SK-N-SH treated with all-trans-retinoic acid at 6 μM for 48 hours (cell line): ENCODE data around the gene IYD.

Experiments
- ATAC-seq: fragments of 200-7000 bp; cut with Tn5 transposase; 3 replicates; pipeline ENCODE4 v1.9.1; 2020; ENCODE audit warnings: mild to moderate bottlenecking, moderate library complexity
- ARNTL ChIP-seq: fragments of 450-650 bp; formaldehyde crosslinking; IDR thresholded peaks from 2 replicates; pipeline ENCODE4 v1.5.0; 2020; ENCODE audit warnings: low read depth, mild to moderate bottlenecking, moderate library complexity, borderline replicate concordance
- BACH2 ChIP-seq: fragments of 250-450 bp; sonication (Bioruptor Pico); IDR thresholded peaks from 2 replicates; pipeline ENCODE4 v1.9.0; 2021; ENCODE audit warnings: mild to moderate bottlenecking, borderline replicate concordance
- CREB5 ChIP-seq: fragments of 250-450 bp; sonication (Bioruptor Pico); IDR thresholded peaks from 2 replicates; pipeline ENCODE4 v1.5.1; 2020; ENCODE audit warnings: low read depth, mild to moderate bottlenecking, moderate library complexity
- CSDC2 ChIP-seq: fragments of 250-450 bp; sonication (Bioruptor Pico); IDR thresholded peaks from 2 replicates; pipeline ENCODE4 v1.5.0; 2020; ENCODE audit warnings: mild to moderate bottlenecking, moderate library complexity
- CSRNP3 ChIP-seq: fragments of 250-450 bp; sonication (Bioruptor Pico); IDR thresholded peaks from 2 replicates; pipeline ENCODE4 v1.5.1; 2021; ENCODE audit warnings: mild to moderate bottlenecking, moderate library complexity
- ESRRG ChIP-seq: fragments of 250-450 bp; sonication (Bioruptor Pico); IDR thresholded peaks from 2 replicates; pipeline ENCODE4 v1.6.1; 2021; ENCODE audit warnings: mild to moderate bottlenecking
- GLIS3 ChIP-seq: fragments of 250-450 bp; sonication (Bioruptor Pico); IDR thresholded peaks from 2 replicates; pipeline ENCODE4 v1.5.0; 2020; ENCODE audit warnings: mild to moderate bottlenecking, moderate library complexity
- ISL1 ChIP-seq: fragments of 250-450 bp; sonication (Bioruptor Pico); IDR thresholded peaks from 2 replicates; pipeline ENCODE4 v2.1.2; 2022; ENCODE audit warnings: mild to moderate bottlenecking, moderate library complexity
- OSR1 ChIP-seq: fragments of 250-450 bp; sonication (Bioruptor Pico); IDR thresholded peaks from 2 replicates; pipeline ENCODE4 v1.8.0; 2022; ENCODE audit warnings: moderate library complexity, mild to moderate bottlenecking, inconsistent platforms
- PATZ1 ChIP-seq: fragments of 250-450 bp; sonication (Bioruptor Pico); IDR thresholded peaks from 2 replicates; pipeline ENCODE4 v1.8.0; 2020; ENCODE audit warnings: mild to moderate bottlenecking, moderate library complexity, borderline replicate concordance
- POU6F1 ChIP-seq: fragments of 250-450 bp; sonication (Bioruptor Pico); IDR thresholded peaks from 2 replicates; pipeline ENCODE4 v1.8.0; 2021; ENCODE audit warnings: low read depth, mild to moderate bottlenecking, moderate library complexity, borderline replicate concordance
- SNAI2 ChIP-seq: fragments of 250-450 bp; sonication (Bioruptor Pico); IDR thresholded peaks from 2 replicates; pipeline ENCODE4 v1.5.0; 2020; ENCODE audit warnings: mild to moderate bottlenecking, moderate library complexity
- TCF4 ChIP-seq: fragments of 250-450 bp; sonication (Bioruptor Pico); IDR thresholded peaks from 2 replicates; pipeline ENCODE4 v1.8.0; 2021; ENCODE audit warnings: mild to moderate bottlenecking, moderate library complexity, borderline replicate concordance
- TOX ChIP-seq: fragments of 250-450 bp; sonication (Bioruptor Pico); IDR thresholded peaks from 2 replicates; pipeline ENCODE4 v1.8.0; 2021; ENCODE audit warnings: mild to moderate bottlenecking, moderate library complexity, borderline replicate concordance
- TSHZ2 ChIP-seq: fragments of 250-450 bp; sonication (Bioruptor Pico); IDR thresholded peaks from 2 replicates; pipeline ENCODE4 v1.5.0; 2020; ENCODE audit warnings: mild to moderate bottlenecking, moderate library complexity
- ZC3H10 ChIP-seq: fragments of 250-450 bp; sonication (Bioruptor Pico); IDR thresholded peaks from 2 replicates; pipeline ENCODE4 v1.5.1; 2021; ENCODE audit warnings: mild to moderate bottlenecking, moderate library complexity
- ZFP3 ChIP-seq: fragments of 250-450 bp; sonication (Bioruptor Pico); IDR thresholded peaks from 2 replicates; pipeline ENCODE4 v1.5.0; 2020; ENCODE audit warnings: mild to moderate bottlenecking, moderate library complexity
- ZFP30 ChIP-seq: fragments of 450-650 bp; formaldehyde crosslinking; IDR thresholded peaks from 2 replicates; pipeline ENCODE4 v1.5.0; 2022; ENCODE audit warnings: mild to moderate bottlenecking, moderate library complexity
- ZNF565 ChIP-seq: fragments of 450-650 bp; formaldehyde crosslinking; conservative IDR thresholded peaks from 2 replicates; pipeline ENCODE4 v1.5.0; 2020; ENCODE audit warnings: low read depth, mild to moderate bottlenecking, moderate library complexity
- ZNF70 ChIP-seq: fragments of 450-650 bp; formaldehyde crosslinking; IDR thresholded peaks from 2 replicates; pipeline ENCODE4 v1.5.0; 2020; ENCODE audit warnings: mild to moderate bottlenecking, moderate library complexity
- ZNF8 ChIP-seq: fragments of 450-650 bp; formaldehyde crosslinking; IDR thresholded peaks from 2 replicates; pipeline ENCODE4 v1.5.0; 2020; ENCODE audit warnings: mild to moderate bottlenecking, moderate library complexity

IYD gene

GRCh38 chr6:150352321-150353296, 16.2 kb upstream of the IYD start:
- ATAC-seq, result no peak
- TF ChIP-seq TOX, result no peak
- no peak for TF ChIP-seq PATZ1 (CRISPR knock-in tag)
- no peak for TF ChIP-seq SNAI2 (CRISPR knock-in tag)
- no peak for TF ChIP-seq TCF4 (CRISPR knock-in tag)
- no peak for TF ChIP-seq ZNF70 (CRISPR knock-in tag)
- no peak for TF ChIP-seq ZNF8 (CRISPR knock-in tag)
- no peak for TF ChIP-seq OSR1 (CRISPR knock-in tag)
- no peak for TF ChIP-seq GLIS3 (CRISPR knock-in tag)
- no peak for TF ChIP-seq POU6F1 (CRISPR knock-in tag)
- TF ChIP-seq CSDC2 (CRISPR knock-in tag), result no peak
- no peak for TF ChIP-seq ZC3H10 (CRISPR knock-in tag)
- TF ChIP-seq ZNF565 (CRISPR knock-in tag), result no peak
- TF ChIP-seq ISL1 (CRISPR knock-in tag), result no peak
- TF ChIP-seq CREB5 (CRISPR knock-in tag), result no peak
- no peak for TF ChIP-seq ZFP3
- TF ChIP-seq ZFP30 (CRISPR knock-in tag), result no peak
- TF ChIP-seq BACH2 (CRISPR knock-in tag), result no peak
- TF ChIP-seq ARNTL, result no peak
- TF ChIP-seq TSHZ2 (CRISPR knock-in tag), result no peak
- TF ChIP-seq CSRNP3, result no peak

GRCh38 chr6:150353445-150353844, 15.4 kb upstream of the IYD start:
- no peak for ATAC-seq
- TF ChIP-seq ZNF70 (CRISPR knock-in tag) (no peak), BACH2 (CRISPR knock-in tag) (no peak), POU6F1 (CRISPR knock-in tag) (no peak), ARNTL (no peak), CREB5 (CRISPR knock-in tag) (no peak), CSRNP3 (no peak), ZNF565 (CRISPR knock-in tag) (no peak), ZC3H10 (CRISPR knock-in tag) (no peak), GLIS3 (CRISPR knock-in tag) (no peak), ZFP30 (CRISPR knock-in tag) (no peak), ISL1 (CRISPR knock-in tag) (no peak), ZNF8 (CRISPR knock-in tag) (no peak), ZFP3 (no peak), PATZ1 (CRISPR knock-in tag) (no peak), ESRRG (CRISPR knock-in tag) (no peak), TOX (no peak)
